ENCODE measurements around the gene WBP1.

WBP1 gene

GRCh38 chr2:74489906-74490305 is 31.7 kb downstream of the WBP1 start:
- no peak for DNase-seq (ENCODE audit: low read depth)
- no peak for TF ChIP-seq CTCF (IDR thresholded peaks at IDR 0.05; ENCODE audit: low read depth, low read length, missing control alignments)
- H3K4me3 ChIP-seq (ENCODE audit: low read depth, low read length): no peak overlapping the region

GRCh38 chr2:74491648-74492544 is 33.7 kb downstream of the WBP1 start:
- H3K4me3 ChIP-seq (ENCODE audit: low read depth, low read length): no peak overlapping the region
- no peak for DNase-seq (ENCODE audit: low read depth)
- no peak for TF ChIP-seq CTCF (IDR thresholded peaks at IDR 0.05; ENCODE audit: low read depth, low read length, missing control alignments)

GRCh38 chr2:74493546-74493945 is 35.3 kb downstream of the WBP1 start:
- DNase-seq (ENCODE audit: low read depth): no peak
- TF ChIP-seq CTCF (IDR thresholded peaks at IDR 0.05; ENCODE audit: low read depth, low read length, missing control alignments): no peak
- no peak overlapping the region for H3K4me3 ChIP-seq (ENCODE audit: low read depth, low read length)

GRCh38 chr2:74495440-74495839 is 37.2 kb downstream of the WBP1 start:
- no peak for DNase-seq (ENCODE audit: low read depth)
- no peak overlapping the region for H3K4me3 ChIP-seq (ENCODE audit: low read depth, low read length)
- no peak for TF ChIP-seq CTCF (IDR thresholded peaks at IDR 0.05; ENCODE audit: low read depth, low read length, missing control alignments)

- H3K4me3 ChIP-seq (ENCODE audit: low read depth, low read length): no peak overlapping the region
These were observed 38.9 kb downstream of the WBP1 start for GRCh38 chr2:74496997-74497776.

More at GRCh38 chr2:74496997-74497776, 38.9 kb downstream of the WBP1 start:
- TF ChIP-seq CTCF (IDR thresholded peaks at IDR 0.05; ENCODE audit: low read depth, low read length, missing control alignments): no peak
- DNase-seq (ENCODE audit: low read depth): no peak

Measured in GM12864 (cell line).